IMR-90 (cell line): ENCODE results near the gene SCCPDH. TPM values are rescaled to one million over a fixed set of nuclear protein-coding genes. Genes with fewer than 3 reads are reported as not detected.

Experiments used
- ATAC-seq: fragments of 200-7000 bp; cut with Tn5 transposase; 2 replicates; pipeline ENCODE4 v1.9.1; 2020; ENCODE audit warnings: low read depth, mild to moderate bottlenecking, moderate library complexity
- BruUV-seq: library from RNA; stranded (reverse); fragments of 400-500 nt; replicated peaks from 2 replicates; lab custom pipeline; 2021; lab: Mats Ljungman, UMichigan
- CTCF ChIA-PET: fragments of 300-600 bp; formaldehyde crosslinking; extraction: SDS; loops from one replicate; lab custom pipeline; 2021; ENCODE audit warnings: antibody characterized with exemption; lab: Yijun Ruan, JAX
- POLR2A ChIA-PET: fragments of 300-600 bp; sonication (Branson Sonifier 250); formaldehyde crosslinking; loops from one replicate; lab custom pipeline; 2022; ENCODE audit warnings: antibody characterized with exemption; ENCODE audit not compliant: unreplicated experiment; lab: Charles Lee
- DNase-seq: peaks from one replicate; pipeline ENCODE4 v3.0.0; 2013
- H2AFZ ChIP-seq: replicated peaks from 2 replicates; pipeline ENCODE3; 2013; ENCODE audit warnings: low read length, mild to moderate bottlenecking; ENCODE audit not compliant: poor library complexity
- H2AK5ac ChIP-seq: 2 replicates; pipeline ENCODE4 v1.6.1; 2013; ENCODE audit warnings: low read depth, low read length, inconsistent platforms
- H2AK9ac ChIP-seq: replicated peaks from 2 replicates; pipeline ENCODE3; 2013; ENCODE audit warnings: mild to moderate bottlenecking, low read depth, low read length, moderate library complexity; ENCODE audit not compliant: poor library complexity
- H2BK120ac ChIP-seq: 2 replicates; pipeline ENCODE4 v1.6.1; 2013; ENCODE audit warnings: low read depth, low read length, inconsistent platforms
- H2BK15ac ChIP-seq: 3 replicates; pipeline ENCODE4 v1.6.1; 2013; ENCODE audit warnings: low read depth, low read length, inconsistent platforms
- H2BK20ac ChIP-seq: 2 replicates; pipeline ENCODE4 v1.6.1; 2013; ENCODE audit warnings: low read depth, mild to moderate bottlenecking, inconsistent platforms, low read length, moderate library complexity
- H2BK5ac ChIP-seq: 2 replicates; pipeline ENCODE4 v1.6.1; 2013; ENCODE audit warnings: mild to moderate bottlenecking, low read depth, low read length, inconsistent platforms; ENCODE audit not compliant: poor library complexity, severe bottlenecking
- H3K14ac ChIP-seq: replicated peaks from 2 replicates; pipeline ENCODE4 v1.6.1; 2013; ENCODE audit warnings: low read depth, low read length, inconsistent platforms
- H3K18ac ChIP-seq: 2 replicates; pipeline ENCODE4 v1.6.1; 2013; ENCODE audit warnings: low read depth, low read length, control low read depth
- H3K23ac ChIP-seq: 2 replicates; pipeline ENCODE4 v1.6.1; 2013; ENCODE audit warnings: low read depth, low read length, inconsistent platforms
- H3K27ac ChIP-seq: 2 replicates; pipeline ENCODE4 v1.5.1; 2013; ENCODE audit warnings: mild to moderate bottlenecking, control low read depth, low read length; ENCODE audit not compliant: insufficient read depth
- H3K27me3 ChIP-seq: 2 replicates; pipeline ENCODE4 v1.6.1; 2013; ENCODE audit warnings: low read length; ENCODE audit not compliant: control insufficient read depth, insufficient read depth
- H3K36me3 ChIP-seq: 2 replicates; pipeline ENCODE4 v1.6.1; 2013; ENCODE audit warnings: low read length, mixed read lengths; ENCODE audit not compliant: control insufficient read depth, insufficient read depth
- H3K4ac ChIP-seq: 2 replicates; pipeline ENCODE4 v1.6.1; 2013; ENCODE audit warnings: low read depth, low read length, inconsistent platforms
- H3K4me1 ChIP-seq: 2 replicates; pipeline ENCODE4 v1.6.1; 2013; ENCODE audit warnings: low read length, mixed read lengths; ENCODE audit not compliant: control insufficient read depth, insufficient read depth
- H3K4me2 ChIP-seq: 2 replicates; pipeline ENCODE4 v1.6.1; 2013; ENCODE audit warnings: low read depth, mild to moderate bottlenecking, control low read depth, low read length, moderate library complexity
- H3K4me3 ChIP-seq: 2 replicates; pipeline ENCODE4 v1.5.1; 2013; ENCODE audit warnings: low read depth, mild to moderate bottlenecking, control low read depth, low read length, moderate library complexity; ENCODE audit not compliant: insufficient read depth
- H3K56ac ChIP-seq: 2 replicates; pipeline ENCODE4 v1.6.1; 2013; ENCODE audit warnings: low read length, inconsistent platforms; ENCODE audit not compliant: insufficient read depth; ENCODE audit errors: extremely low read depth
- H3K79me1 ChIP-seq, 2 experiments: 2 replicates each; pipeline ENCODE4 v1.6.1; 2013; ENCODE audit warnings: low read length in 2 of 2, inconsistent platforms in 1 of 2, low read depth in 1 of 2
- H3K9ac ChIP-seq: 2 replicates; pipeline ENCODE4 v1.6.1; 2013; ENCODE audit warnings: low read depth, low read length, control low read depth
- H3K9me1 ChIP-seq: 2 replicates; pipeline ENCODE4 v1.6.1; 2013; ENCODE audit warnings: low read length, inconsistent platforms; ENCODE audit not compliant: insufficient read depth
- H3K9me3 ChIP-seq: 2 replicates; pipeline ENCODE4 v1.6.1; 2013; ENCODE audit warnings: low read length; ENCODE audit not compliant: control insufficient read depth, insufficient read depth
- H4K20me1 ChIP-seq: 2 replicates; pipeline ENCODE4 v1.6.1; 2013; ENCODE audit warnings: low read length, inconsistent platforms; ENCODE audit not compliant: insufficient read depth
- H4K5ac ChIP-seq: 2 replicates; pipeline ENCODE4 v1.6.1; 2013; ENCODE audit warnings: mild to moderate bottlenecking, low read depth, low read length, control low read depth
- H4K8ac ChIP-seq, 2 experiments: 2 replicates each; pipeline ENCODE4 v1.6.1; 2013; ENCODE audit warnings: low read depth in 2 of 2, low read length in 2 of 2, control low read depth in 1 of 2, inconsistent platforms in 1 of 2
- H4K91ac ChIP-seq: 2 replicates; pipeline ENCODE4 v1.6.1; 2013; ENCODE audit warnings: low read depth, low read length, inconsistent platforms; ENCODE audit not compliant: insufficient read depth
- BHLHE40 ChIP-seq: fragments of 150-350 bp; IDR thresholded peaks from 2 replicates; pipeline ENCODE4 v1.6.1; 2016; ENCODE audit warnings: mild to moderate bottlenecking, low read depth, low read length
- CEBPB ChIP-seq: IDR thresholded peaks from 2 replicates; pipeline ENCODE4 v1.6.1; 2012; ENCODE audit warnings: low read depth, low read length, improper control_type of control experiment
- CHD1 ChIP-seq: IDR thresholded peaks from 2 replicates; pipeline ENCODE4 v1.6.1; 2012; ENCODE audit warnings: low read depth, low read length, improper control_type of control experiment
- FOS ChIP-seq: fragments of 150-350 bp; IDR thresholded peaks from 2 replicates; pipeline ENCODE4 v1.6.1; 2016; ENCODE audit warnings: low read depth, low read length
- MAFK ChIP-seq: IDR thresholded peaks from 2 replicates; pipeline ENCODE4 v1.6.1; 2012; ENCODE audit warnings: low read depth, low read length, improper control_type of control experiment
- MAZ ChIP-seq: IDR thresholded peaks from 2 replicates; pipeline ENCODE4 v1.6.1; 2012; ENCODE audit warnings: low read depth, mild to moderate bottlenecking, low read length, improper control_type of control experiment, moderate library complexity, borderline replicate concordance
- MXI1 ChIP-seq: IDR thresholded peaks from 2 replicates; pipeline ENCODE4 v1.6.1; 2012; ENCODE audit warnings: low read depth, mild to moderate bottlenecking, low read length, moderate library complexity, borderline replicate concordance
- NFE2L2 ChIP-seq: fragments of 150-350 bp; IDR thresholded peaks from 2 replicates; pipeline ENCODE4 v1.6.1; 2016; ENCODE audit warnings: low read depth, mild to moderate bottlenecking, low read length
- POLR2A ChIP-seq: IDR thresholded peaks from 2 replicates; pipeline ENCODE4 v1.6.1; 2012; ENCODE audit warnings: mild to moderate bottlenecking, low read depth, low read length
- RAD21 ChIP-seq: IDR thresholded peaks from 2 replicates; pipeline ENCODE4 v1.6.1; 2012; ENCODE audit warnings: low read length, improper control_type of control experiment
- RCOR1 ChIP-seq: IDR thresholded peaks from 2 replicates; pipeline ENCODE4 v1.6.1; 2012; ENCODE audit warnings: mild to moderate bottlenecking, low read length, improper control_type of control experiment; ENCODE audit not compliant: insufficient replicate concordance
- RFX5 ChIP-seq: IDR thresholded peaks from 2 replicates; pipeline ENCODE4 v1.8.0; 2012; ENCODE audit warnings: low read depth, mild to moderate bottlenecking, low read length, moderate library complexity
- SMC3 ChIP-seq: fragments of 150-350 bp; IDR thresholded peaks from 2 replicates; pipeline ENCODE4 v1.6.1; 2016; ENCODE audit warnings: low read depth, mild to moderate bottlenecking, antibody characterized with exemption, low read length, moderate library complexity
- WGBS, 2 experiments: methylation state at CpG; one replicate each; pipeline versions ENCODE4 v1.1.5 to v1.1.7; 2013; ENCODE audit warnings: missing lambda C conversion rate in 2 of 2; ENCODE audit not compliant: insufficient read length in 1 of 2; ENCODE audit errors: extremely low coverage in 2 of 2; 5-methylcytosine and 5-hydroxymethylcytosine counted together
- dilution Hi-C: fragments of 300-500 bp; cut with HindIII; formaldehyde crosslinking; loops from one replicate; pipeline ENCODE4 v1.14.3; 2018; ENCODE audit warnings: low sequenced_read_pairs; ENCODE audit not compliant: unreplicated experiment
- in situ Hi-C: fragments of 300-500 bp; cut with MboI; formaldehyde crosslinking; loops from 3 replicates; pipeline ENCODE4 v1.14.3; 2019; ENCODE audit warnings: low sequenced_read_pairs, inconsistent platforms, mixed read lengths
- intact Hi-C: fragments of 100-400 bp; cut with micrococcal nuclease; formaldehyde crosslinking; loops from 2 replicates; pipeline ENCODE4 v1.10.0; 2022
- polyA plus RNA-seq, 3 experiments: library from polyadenylated mRNA; depleted of rRNA; stranded (reverse); fragments of >200 nt; gene quantifications; 2 replicates each; pipeline ENCODE4 v1.2.3, GENCODE V29; 2012; ENCODE audit warnings: low replicate concordance in 1 of 3
- total RNA-seq: library from RNA; depleted of rRNA; stranded (reverse); fragments of >200 nt; gene quantifications from 2 replicates; pipeline ENCODE4 v1.2.3, GENCODE V29; 2012
- TF ChIP-seq, protein P1 (sequence below): conservative IDR thresholded peaks from 2 replicates; pipeline ENCODE4 v1.5.1; 2012; ENCODE audit warnings: mild to moderate bottlenecking, low read depth, low read length, improper control_type of control experiment
- TF ChIP-seq, protein P2 (sequence below): fragments of 150-350 bp; IDR thresholded peaks from 2 replicates; pipeline ENCODE4 v1.6.1; 2017; ENCODE audit warnings: mild to moderate bottlenecking, antibody characterized with exemption, low read length, low read depth
- TF ChIP-seq, protein P3 (sequence below): fragments of 150-350 bp; IDR thresholded peaks from 2 replicates; pipeline ENCODE4 v1.6.1; 2016; ENCODE audit warnings: low read depth, mild to moderate bottlenecking, low read length, moderate library complexity, borderline replicate concordance

The SCCPDH gene
- total and polyA plus RNA-seq, 2 of the 4 experiments (the other 2 are of a cell fraction), result 26.9 to 37.8 TPM

DNA sequence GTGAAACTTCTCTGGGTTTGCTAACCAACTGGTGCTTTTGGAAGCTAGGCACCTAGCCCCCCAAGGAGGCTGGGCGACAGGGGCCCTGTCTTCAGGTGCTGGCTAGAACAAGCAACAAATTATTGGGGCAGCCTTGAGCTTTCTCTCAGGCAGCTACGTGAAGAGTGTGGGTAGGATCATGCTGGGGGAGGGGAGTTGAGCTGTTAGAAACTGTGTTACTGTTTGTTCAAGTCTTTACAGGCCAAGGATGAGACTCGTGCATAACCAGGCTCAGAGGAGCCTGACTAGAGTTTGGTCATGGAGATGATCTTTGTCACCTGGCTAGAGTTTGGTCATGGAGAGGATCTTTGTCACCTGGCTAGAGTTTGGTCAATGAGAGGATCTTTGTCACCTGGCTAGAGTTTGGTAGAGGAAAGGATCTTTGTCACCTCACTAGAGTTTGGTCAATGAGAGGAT is 12.6 kb upstream of the SCCPDH start:
- H2BK120ac ChIP-seq, result no peak overlapping the region
- H3K4me3 ChIP-seq, result no peak overlapping the region
- no peak overlapping the region for H4K5ac ChIP-seq
- no peak overlapping the region for H3K23ac ChIP-seq
- ATAC-seq (no peak), DNase-seq (no peak)
- H3K9me1 ChIP-seq, result no peaks in the 10 kb centered on the region
- H2BK20ac ChIP-seq, result no peak overlapping the region
- H4K8ac ChIP-seq, result no peak overlapping the region
- H2AFZ ChIP-seq, result no peak overlapping the region
- ChIA-PET POLR2A (no interaction called here), CTCF (no interaction called here)
- H3K56ac ChIP-seq, result no peak overlapping the region
- H3K4me1 ChIP-seq, result no peaks in the 10 kb centered on the region
- no TSS peak for BruUV-seq
- no peak overlapping the region for H3K4ac ChIP-seq
- intact Hi-C loops (no loop called here), dilution Hi-C loops (no loop called here), in situ Hi-C loops (no loop called here)
- H3K36me3 ChIP-seq, result no peaks in the 10 kb centered on the region
- H3K4me2 ChIP-seq, result no peak overlapping the region
- H3K9ac ChIP-seq, result no peak overlapping the region
- H3K27me3 ChIP-seq, result peaks cover 2% of the 10 kb centered on the region; the same call in 1 of the 2 replicates
- no peak for TF ChIP-seq BHLHE40
- no peak for TF ChIP-seq FOS
- TF ChIP-seq RFX5, result no peak
- TF ChIP-seq CEBPB, result no peak
- TF ChIP-seq CHD1, result no peak
- no peak for TF ChIP-seq SMC3
- no peak for TF ChIP-seq MAFK
- no peak for TF ChIP-seq POLR2A
- TF ChIP-seq, protein P1, sequence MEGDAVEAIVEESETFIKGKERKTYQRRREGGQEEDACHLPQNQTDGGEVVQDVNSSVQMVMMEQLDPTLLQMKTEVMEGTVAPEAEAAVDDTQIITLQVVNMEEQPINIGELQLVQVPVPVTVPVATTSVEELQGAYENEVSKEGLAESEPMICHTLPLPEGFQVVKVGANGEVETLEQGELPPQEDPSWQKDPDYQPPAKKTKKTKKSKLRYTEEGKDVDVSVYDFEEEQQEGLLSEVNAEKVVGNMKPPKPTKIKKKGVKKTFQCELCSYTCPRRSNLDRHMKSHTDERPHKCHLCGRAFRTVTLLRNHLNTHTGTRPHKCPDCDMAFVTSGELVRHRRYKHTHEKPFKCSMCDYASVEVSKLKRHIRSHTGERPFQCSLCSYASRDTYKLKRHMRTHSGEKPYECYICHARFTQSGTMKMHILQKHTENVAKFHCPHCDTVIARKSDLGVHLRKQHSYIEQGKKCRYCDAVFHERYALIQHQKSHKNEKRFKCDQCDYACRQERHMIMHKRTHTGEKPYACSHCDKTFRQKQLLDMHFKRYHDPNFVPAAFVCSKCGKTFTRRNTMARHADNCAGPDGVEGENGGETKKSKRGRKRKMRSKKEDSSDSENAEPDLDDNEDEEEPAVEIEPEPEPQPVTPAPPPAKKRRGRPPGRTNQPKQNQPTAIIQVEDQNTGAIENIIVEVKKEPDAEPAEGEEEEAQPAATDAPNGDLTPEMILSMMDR, result no peak
- TF ChIP-seq, protein P2, sequence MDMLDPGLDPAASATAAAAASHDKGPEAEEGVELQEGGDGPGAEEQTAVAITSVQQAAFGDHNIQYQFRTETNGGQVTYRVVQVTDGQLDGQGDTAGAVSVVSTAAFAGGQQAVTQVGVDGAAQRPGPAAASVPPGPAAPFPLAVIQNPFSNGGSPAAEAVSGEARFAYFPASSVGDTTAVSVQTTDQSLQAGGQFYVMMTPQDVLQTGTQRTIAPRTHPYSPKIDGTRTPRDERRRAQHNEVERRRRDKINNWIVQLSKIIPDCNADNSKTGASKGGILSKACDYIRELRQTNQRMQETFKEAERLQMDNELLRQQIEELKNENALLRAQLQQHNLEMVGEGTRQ, result no peak
- TF ChIP-seq RAD21, result no peak
- TF ChIP-seq NFE2L2, result no peak
- TF ChIP-seq, protein P3, sequence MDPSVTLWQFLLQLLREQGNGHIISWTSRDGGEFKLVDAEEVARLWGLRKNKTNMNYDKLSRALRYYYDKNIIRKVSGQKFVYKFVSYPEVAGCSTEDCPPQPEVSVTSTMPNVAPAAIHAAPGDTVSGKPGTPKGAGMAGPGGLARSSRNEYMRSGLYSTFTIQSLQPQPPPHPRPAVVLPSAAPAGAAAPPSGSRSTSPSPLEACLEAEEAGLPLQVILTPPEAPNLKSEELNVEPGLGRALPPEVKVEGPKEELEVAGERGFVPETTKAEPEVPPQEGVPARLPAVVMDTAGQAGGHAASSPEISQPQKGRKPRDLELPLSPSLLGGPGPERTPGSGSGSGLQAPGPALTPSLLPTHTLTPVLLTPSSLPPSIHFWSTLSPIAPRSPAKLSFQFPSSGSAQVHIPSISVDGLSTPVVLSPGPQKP, result no peak
- TF ChIP-seq RCOR1, result no peak
- no peak for TF ChIP-seq MXI1
- no peak for TF ChIP-seq MAZ
- no peaks in the 10 kb centered on the region for H3K79me1 ChIP-seq
- H2BK15ac ChIP-seq, result no peak overlapping the region
- H4K91ac ChIP-seq, result no peak overlapping the region
- H4K20me1 ChIP-seq, result no peaks in the 10 kb centered on the region
- no peak overlapping the region for H3K18ac ChIP-seq
- no peak overlapping the region for H2AK9ac ChIP-seq
- no peak overlapping the region for H3K14ac ChIP-seq
- no peak overlapping the region for H2BK5ac ChIP-seq
- H3K27ac ChIP-seq, result no peak overlapping the region
- H3K9me3 ChIP-seq, result peaks cover 6% of the 10 kb centered on the region
- no peak overlapping the region for H2AK5ac ChIP-seq
- WGBS, 2 experiments, result 60% methylated on average over 1 of the region's 3 CpGs; no CpG with 5 or more reads in 1 of the 2 experiments
